GM12801 (cell line): ENCODE results near the gene PCDH1.

Experiments used
- TF ChIP-seq, protein P1 (sequence below): IDR thresholded peaks from one replicate; pipeline ENCODE4 v1.5.1; 2011; ENCODE audit warnings: control low read depth; ENCODE audit not compliant: insufficient read length; ENCODE audit errors: extremely low read depth

PCDH1 gene

DNA sequence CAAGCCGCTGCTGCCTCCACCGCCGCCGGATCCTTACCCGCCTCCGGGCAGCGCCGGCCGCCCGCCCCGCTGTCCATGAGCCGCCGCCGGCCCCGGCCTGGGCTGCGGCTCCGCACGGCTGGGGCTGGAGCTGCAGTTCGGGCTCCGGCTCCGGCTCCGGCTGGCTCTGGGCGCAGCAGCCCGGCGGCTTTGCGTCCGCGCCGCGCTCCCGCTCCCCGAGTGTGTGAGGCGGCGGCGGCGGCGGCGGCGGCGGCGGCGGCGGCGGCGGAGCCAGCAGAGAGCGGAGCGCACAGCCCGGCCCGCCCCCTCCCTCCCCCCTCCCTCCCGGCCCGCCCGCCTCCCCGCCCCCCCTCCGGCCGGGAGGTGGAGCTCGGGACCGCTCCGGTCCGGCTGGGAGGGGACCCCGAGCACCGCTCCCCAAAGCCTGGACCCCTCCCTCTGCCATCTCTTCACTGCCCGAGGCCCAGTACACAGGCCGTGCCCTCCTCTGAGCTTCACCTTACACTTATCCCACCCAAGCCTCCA is at the start of gene PCDH1:
Gene PCDH1 (minus strand): TSS at position 225 of the 525 bp plus-strand sequence. CDS start 148 bp downstream, at position 77.
- TF ChIP-seq, protein P1, sequence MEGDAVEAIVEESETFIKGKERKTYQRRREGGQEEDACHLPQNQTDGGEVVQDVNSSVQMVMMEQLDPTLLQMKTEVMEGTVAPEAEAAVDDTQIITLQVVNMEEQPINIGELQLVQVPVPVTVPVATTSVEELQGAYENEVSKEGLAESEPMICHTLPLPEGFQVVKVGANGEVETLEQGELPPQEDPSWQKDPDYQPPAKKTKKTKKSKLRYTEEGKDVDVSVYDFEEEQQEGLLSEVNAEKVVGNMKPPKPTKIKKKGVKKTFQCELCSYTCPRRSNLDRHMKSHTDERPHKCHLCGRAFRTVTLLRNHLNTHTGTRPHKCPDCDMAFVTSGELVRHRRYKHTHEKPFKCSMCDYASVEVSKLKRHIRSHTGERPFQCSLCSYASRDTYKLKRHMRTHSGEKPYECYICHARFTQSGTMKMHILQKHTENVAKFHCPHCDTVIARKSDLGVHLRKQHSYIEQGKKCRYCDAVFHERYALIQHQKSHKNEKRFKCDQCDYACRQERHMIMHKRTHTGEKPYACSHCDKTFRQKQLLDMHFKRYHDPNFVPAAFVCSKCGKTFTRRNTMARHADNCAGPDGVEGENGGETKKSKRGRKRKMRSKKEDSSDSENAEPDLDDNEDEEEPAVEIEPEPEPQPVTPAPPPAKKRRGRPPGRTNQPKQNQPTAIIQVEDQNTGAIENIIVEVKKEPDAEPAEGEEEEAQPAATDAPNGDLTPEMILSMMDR = no peak

DNA sequence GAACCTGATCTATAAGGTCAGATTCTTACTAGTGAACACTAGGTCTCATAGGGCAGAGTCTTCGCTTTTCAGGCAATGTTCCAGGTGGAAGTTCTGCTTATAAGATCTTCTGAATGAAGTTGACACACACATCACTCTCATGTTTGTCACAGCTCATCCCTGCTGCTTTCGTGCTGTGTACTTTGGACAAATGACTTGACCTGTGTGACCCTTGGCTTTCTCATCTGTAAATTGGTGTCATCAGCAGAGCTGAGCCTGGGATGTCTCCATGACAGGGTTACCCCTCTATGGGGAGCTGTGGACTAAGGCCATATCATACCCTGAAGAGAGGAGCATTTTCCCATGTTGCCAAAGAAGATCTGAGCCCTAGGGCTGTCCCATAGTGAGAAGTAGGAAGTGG is 48.2 kb upstream of the PCDH1 start:
- TF ChIP-seq, protein P1 = no peak

DNA sequence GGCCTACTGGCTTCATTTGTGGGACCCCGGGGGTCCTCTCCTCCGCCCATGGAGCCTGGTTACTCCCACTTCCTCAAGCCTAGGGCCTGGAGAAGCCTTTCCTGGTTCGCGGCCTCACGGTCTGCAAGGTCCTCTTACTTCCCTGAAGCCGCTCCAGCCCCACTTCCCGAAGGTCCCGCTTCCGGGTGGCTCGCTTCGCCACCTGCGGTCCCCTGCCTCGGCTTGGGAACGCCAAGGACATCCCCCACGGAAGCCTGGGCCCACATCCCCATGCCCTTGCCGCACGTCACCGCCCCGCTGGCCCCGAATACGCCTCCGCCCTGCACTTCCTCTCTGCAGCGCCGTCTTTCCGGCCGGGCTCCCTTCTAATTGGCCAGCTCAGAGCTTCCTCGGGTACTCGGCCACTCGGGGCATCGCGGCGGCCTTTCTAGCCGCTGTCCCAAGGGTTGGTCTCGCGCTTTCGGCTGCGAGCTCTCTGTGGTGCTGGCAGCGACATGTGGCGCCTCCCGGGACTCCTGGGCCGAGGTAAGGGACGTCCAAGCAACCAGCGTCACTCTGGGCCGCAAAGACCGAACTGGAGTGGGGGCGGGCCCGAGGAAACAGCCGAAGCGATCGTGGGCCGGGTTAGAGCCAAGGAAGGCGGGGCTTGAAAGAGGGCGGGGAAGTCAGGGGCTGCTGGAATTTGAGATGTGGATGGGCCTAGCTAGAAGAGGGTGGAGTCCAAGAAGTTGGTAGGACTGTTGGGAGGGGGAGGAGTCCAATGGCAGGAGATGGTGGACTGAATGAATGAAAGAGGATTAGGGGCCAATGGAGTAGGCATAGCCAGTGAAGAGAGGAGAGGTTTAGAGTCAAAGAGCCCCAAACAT is 45.5 kb upstream of the PCDH1 start, which contains the start of gene DELE1:
Gene DELE1 (plus strand): TSS at position 424 of the 866 bp plus-strand sequence. CDS start 71 bp downstream, at position 495.
- TF ChIP-seq, protein P1 = no peak

DNA sequence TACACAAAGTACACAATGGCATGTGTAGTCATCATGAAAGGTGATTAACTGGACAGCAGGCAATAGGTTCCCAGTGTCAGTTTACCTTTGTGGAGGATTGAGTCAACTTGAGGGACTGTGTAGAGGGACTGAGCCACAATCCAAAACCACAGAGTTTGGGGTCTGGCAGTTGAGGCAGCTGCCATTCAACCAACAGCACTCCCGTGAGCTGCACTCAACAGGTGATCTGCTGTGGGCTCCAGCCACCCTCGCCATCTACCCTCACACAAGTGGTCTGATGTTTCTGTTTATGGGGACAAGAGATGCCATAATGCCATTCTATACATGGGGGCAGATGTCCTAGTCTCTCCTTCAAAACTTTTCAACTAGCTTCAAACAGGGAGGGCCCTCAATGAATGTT is 42.6 kb upstream of the PCDH1 start:
- TF ChIP-seq, protein P1 = no peak

DNA sequence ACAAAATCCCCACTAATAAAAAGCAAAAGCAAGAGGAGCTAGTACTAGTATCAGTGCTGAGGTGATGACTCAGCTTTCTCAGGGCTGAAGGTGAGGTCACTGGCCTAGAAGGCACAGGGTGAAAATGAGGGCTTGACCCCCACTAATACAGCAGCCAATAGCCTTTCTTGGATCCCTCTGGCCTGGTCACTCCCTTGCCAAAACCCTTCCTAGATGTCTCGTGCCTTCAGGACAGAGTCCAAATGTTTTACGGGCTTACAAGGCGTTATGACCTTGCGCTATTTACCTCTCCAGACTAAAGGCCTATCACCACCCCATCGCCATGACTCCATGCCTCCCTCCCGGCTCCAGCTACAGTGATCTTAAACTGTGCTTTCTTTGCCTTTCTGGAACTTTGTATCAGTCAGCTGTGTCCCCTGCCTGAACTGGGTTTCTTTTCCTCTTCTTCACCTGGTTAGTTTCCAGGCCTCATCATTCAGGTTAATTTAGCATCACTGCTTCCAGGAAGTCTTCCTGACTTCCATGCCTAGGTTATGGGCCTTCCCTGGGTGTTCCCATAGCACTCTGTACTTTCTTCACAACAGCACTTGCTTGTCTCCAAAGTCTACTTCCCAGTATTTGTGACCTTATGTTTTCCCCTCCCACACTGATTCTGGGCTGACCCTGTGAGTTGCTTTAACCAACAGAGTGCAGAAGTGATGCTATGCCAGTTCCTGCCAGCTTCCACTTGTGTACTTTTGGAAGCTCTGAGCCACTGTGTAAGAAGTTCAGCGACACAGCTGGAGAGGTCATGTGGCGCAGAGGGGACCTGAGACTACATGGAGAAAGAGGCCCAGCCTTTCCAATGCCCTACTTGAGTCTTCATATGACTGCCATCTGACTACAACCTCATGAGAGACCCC is 41.3 kb upstream of the PCDH1 start:
- TF ChIP-seq, protein P1 = no peak

DNA sequence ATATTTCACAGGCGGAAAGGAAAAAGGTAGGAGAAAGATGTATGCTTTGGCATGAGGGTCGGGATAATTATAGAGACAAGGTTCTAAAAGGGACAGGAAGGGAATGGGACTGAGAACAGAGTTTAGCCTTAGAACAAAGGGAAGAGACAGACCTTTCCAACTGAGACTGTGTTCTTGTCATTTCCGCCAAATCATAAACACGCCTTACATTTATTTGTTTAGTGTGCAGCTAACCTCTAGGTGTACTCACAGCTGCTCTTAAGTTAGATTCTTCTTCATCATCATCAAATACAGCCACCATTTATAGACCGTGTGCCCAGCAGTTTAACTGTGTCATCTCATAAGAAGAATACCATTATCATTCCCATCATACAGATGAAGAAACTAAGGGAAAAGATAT is 39.5 kb upstream of the PCDH1 start:
- TF ChIP-seq, protein P1 = no peak

DNA sequence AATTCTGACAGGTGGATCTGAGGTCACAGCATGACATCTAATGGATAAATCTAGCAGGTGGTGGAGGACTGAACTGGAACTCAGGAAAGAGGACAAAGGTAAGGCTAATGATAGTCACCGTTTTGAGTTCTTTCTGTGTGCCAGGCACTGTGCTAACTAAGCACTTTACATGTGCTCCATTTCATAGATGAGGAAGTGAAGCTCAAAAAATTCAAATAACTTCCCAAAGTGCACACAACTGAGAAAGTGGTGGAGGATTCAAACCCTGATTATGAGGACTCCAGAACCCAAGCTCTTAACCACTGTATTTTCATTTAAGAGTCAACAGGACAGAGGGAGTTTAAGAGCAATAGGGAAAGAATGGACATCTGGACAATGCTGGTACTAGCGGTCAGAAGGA is 38.3 kb upstream of the PCDH1 start:
- TF ChIP-seq, protein P1 = no peak
